OCI-LY1 (cell line): ENCODE results near the gene MPP3.

Experiments
- H2AFZ ChIP-seq: fragments of 200-600 bp; sonication (generic), shearing (Covaris generic); 2 replicates; pipeline ENCODE4 v1.6.0; 2014; ENCODE audit warnings: antibody characterized with exemption, mild to moderate bottlenecking, low read length
- H3F3A ChIP-seq: fragments of 200-600 bp; sonication (generic), shearing (Covaris generic); 2 replicates; pipeline ENCODE4 v1.6.0; 2014; ENCODE audit warnings: mild to moderate bottlenecking, antibody characterized with exemption, low read length, moderate library complexity; ENCODE audit not compliant: insufficient read depth
- H3K27ac ChIP-seq: fragments of 200-600 bp; sonication (generic); 2 replicates; pipeline ENCODE4 v1.5.1; 2014; ENCODE audit warnings: low read length, mixed run types, mild to moderate bottlenecking, low read depth; ENCODE audit not compliant: poor library complexity, severe bottlenecking
- H3K27me3 ChIP-seq: fragments of 200-600 bp; sonication (generic); 2 replicates; pipeline ENCODE4 v1.6.0; 2014; ENCODE audit warnings: antibody characterized with exemption, mild to moderate bottlenecking, low read length, moderate library complexity; ENCODE audit not compliant: insufficient read depth
- H3K36me3 ChIP-seq: fragments of 200-600 bp; sonication (generic); 2 replicates; pipeline ENCODE4 v1.6.1; 2014; ENCODE audit warnings: mild to moderate bottlenecking, antibody characterized with exemption, low read length, moderate library complexity, mixed read lengths; ENCODE audit not compliant: insufficient read depth
- H3K4me1 ChIP-seq: fragments of 200-600 bp; sonication (generic); 2 replicates; pipeline ENCODE4 v1.5.1; 2014; ENCODE audit warnings: mild to moderate bottlenecking, low read length, moderate library complexity; ENCODE audit not compliant: insufficient read depth, severe bottlenecking
- H3K4me2 ChIP-seq: fragments of 200-600 bp; sonication (generic), shearing (Covaris generic); 2 replicates; pipeline ENCODE4 v1.6.1; 2014; ENCODE audit warnings: low read length
- H3K4me3 ChIP-seq: fragments of 200-600 bp; sonication (generic); 2 replicates; pipeline ENCODE4 v1.5.1; 2014; ENCODE audit warnings: low read length, low read depth, mild to moderate bottlenecking, mixed read lengths; ENCODE audit not compliant: poor library complexity, severe bottlenecking
- H3K79me2 ChIP-seq: fragments of 200-600 bp; shearing (Covaris generic); 2 replicates; pipeline ENCODE4 v1.6.1; 2016; ENCODE audit warnings: mixed run types, low read length, mixed read lengths; ENCODE audit not compliant: insufficient read depth
- H3K9ac ChIP-seq: fragments of 200-600 bp; sonication (generic), shearing (Covaris generic); 2 replicates; pipeline ENCODE4 v1.6.1; 2014; ENCODE audit warnings: mild to moderate bottlenecking, low read length, mixed read lengths
- H3K9me2 ChIP-seq: fragments of 200-600 bp; sonication (generic), shearing (Covaris generic); 2 replicates; pipeline ENCODE4 v1.6.1; 2014; ENCODE audit warnings: low read depth, mild to moderate bottlenecking, low read length, mixed read lengths
- H3K9me3 ChIP-seq: fragments of 200-600 bp; shearing (Covaris generic); 2 replicates; pipeline ENCODE4 v1.6.1; 2014; ENCODE audit warnings: low read length, mixed read lengths
- H4K20me1 ChIP-seq: fragments of 200-600 bp; sonication (generic), shearing (Covaris generic); 2 replicates; pipeline ENCODE4 v1.6.0; 2016; ENCODE audit warnings: mild to moderate bottlenecking, low read length; ENCODE audit not compliant: insufficient read depth
- CTCF ChIP-seq: fragments of 200-600 bp; sonication (generic), shearing (Covaris generic); IDR thresholded peaks from 2 replicates; pipeline ENCODE4 v1.5.1; 2017; ENCODE audit warnings: mild to moderate bottlenecking, antibody characterized with exemption, low read length, moderate library complexity, mixed read lengths
- EZH2 ChIP-seq: fragments of 200-600 bp; sonication (generic), shearing (Covaris generic); IDR thresholded peaks from 2 replicates; pipeline ENCODE4 v1.8.0; 2017; ENCODE audit warnings: borderline replicate concordance, mixed run types, mild to moderate bottlenecking, antibody characterized with exemption, low read length, moderate library complexity, mixed read lengths

MPP3 gene

GRCh38 chr17:43848601-43849000, 15.7 kb upstream of the MPP3 start:
- Histone ChIP-seq H3K9ac (no peak overlapping the region), H3K27me3 (peaks cover 5% of the 10 kb centered on the region; the same call in 1 of the 2 replicates), H3K79me2 (no peaks in the 10 kb centered on the region), H3K9me3 (no peaks in the 10 kb centered on the region), H4K20me1 (no peaks in the 10 kb centered on the region), H2AFZ (no peak overlapping the region), H3K4me3 (no peak overlapping the region), H3K4me2 (no peak overlapping the region), H3F3A (no peaks in the 10 kb centered on the region), H3K4me1 (no peaks in the 10 kb centered on the region), H3K27ac (no peak overlapping the region), H3K36me3 (no peaks in the 10 kb centered on the region), H3K9me2 (no peaks in the 10 kb centered on the region)
- TF ChIP-seq EZH2 (no peak), CTCF (no peak)

DNA sequence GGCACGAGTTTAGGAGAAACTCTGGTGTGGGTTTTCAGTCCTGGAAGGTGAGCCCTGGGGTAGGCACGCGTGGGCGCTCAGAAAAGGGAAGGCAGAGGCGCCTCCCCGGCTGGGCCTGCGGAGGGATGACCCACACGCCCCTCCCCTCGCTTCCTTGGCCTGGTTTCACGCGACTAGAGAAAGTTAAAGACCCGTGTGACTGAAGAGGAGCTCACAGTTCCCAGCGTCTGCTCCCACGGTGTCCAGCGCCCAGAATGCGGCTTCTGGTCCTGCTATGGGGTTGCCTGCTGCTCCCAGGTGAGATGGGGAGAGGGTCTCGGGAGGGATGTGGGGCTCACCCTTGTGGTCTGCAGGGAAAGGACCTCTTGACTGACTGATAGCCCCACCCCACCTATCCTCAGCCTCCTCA, 14.0 kb upstream of the MPP3 start, which contains the start of gene CD300LG:
Gene CD300LG (plus strand): TSS at position 214 of the 409 bp plus-strand sequence. CDS start 41 bp downstream, at position 255.
- Histone ChIP-seq H3K9me2 (no peaks in the 10 kb centered on the region), H3K27ac (no peak within 1 kb of the TSS), H2AFZ (no peak within 1 kb of the TSS), H3K9ac (no peak within 1 kb of the TSS), H4K20me1 (no peaks in the 10 kb centered on the region), H3F3A (no peaks in the 10 kb centered on the region), H3K36me3 (no peaks in the 10 kb centered on the region), H3K4me1 (no peaks in the 10 kb centered on the region), H3K79me2 (no peaks in the 10 kb centered on the region), H3K4me2 (no peak within 1 kb of the TSS), H3K4me3 (no peak within 1 kb of the TSS), H3K27me3 (no peaks in the 10 kb centered on the region), H3K9me3 (no peaks in the 10 kb centered on the region)
- TF ChIP-seq CTCF (no peak), EZH2 (no peak)

GRCh38 chr17:43846221-43846712, 13.3 kb upstream of the MPP3 start:
- H3K4me3 ChIP-seq = no peak overlapping the region

More at GRCh38 chr17:43846221-43846712, 13.3 kb upstream of the MPP3 start:
- Histone ChIP-seq H3K27me3 (no peaks in the 10 kb centered on the region), H3K36me3 (no peaks in the 10 kb centered on the region), H3K9me2 (no peaks in the 10 kb centered on the region), H4K20me1 (no peaks in the 10 kb centered on the region), H3K4me1 (no peaks in the 10 kb centered on the region), H3K4me2 (no peak overlapping the region), H3K9me3 (no peaks in the 10 kb centered on the region), H3F3A (no peaks in the 10 kb centered on the region), H3K9ac (no peak overlapping the region), H2AFZ (no peak overlapping the region), H3K27ac (no peak overlapping the region), H3K79me2 (no peaks in the 10 kb centered on the region)
- TF ChIP-seq CTCF (peak; percentile 85), EZH2 (no peak)
